Loucy (cell line): ENCODE measurements around the gene NOC3L.

ENCODE experiments used
- H2AFZ ChIP-seq: fragments of 200-600 bp; sonication (generic); 2 replicates; pipeline ENCODE4 v1.6.0; 2016; ENCODE audit warnings: antibody characterized with exemption, mild to moderate bottlenecking, low read length, moderate library complexity
- H3F3A ChIP-seq: fragments of 200-600 bp; 2 replicates; pipeline ENCODE4 v1.6.0; 2016; ENCODE audit warnings: antibody characterized with exemption, low read depth, mild to moderate bottlenecking
- H3K27me3 ChIP-seq: fragments of 200-600 bp; sonication (generic); 2 replicates; pipeline ENCODE4 v1.6.1; 2014; ENCODE audit warnings: low read length, mild to moderate bottlenecking; ENCODE audit not compliant: insufficient read depth, poor library complexity, severe bottlenecking
- H3K36me3 ChIP-seq: fragments of 200-600 bp; sonication (generic); 2 replicates; pipeline ENCODE4 v1.6.1; 2016; ENCODE audit warnings: low read length; ENCODE audit not compliant: insufficient read depth
- H3K4me1 ChIP-seq: fragments of 200-600 bp; sonication (generic); 2 replicates; pipeline ENCODE4 v1.5.1; 2014; ENCODE audit warnings: low read length, mild to moderate bottlenecking; ENCODE audit not compliant: insufficient read depth, poor library complexity, severe bottlenecking
- H3K4me2 ChIP-seq: fragments of 200-600 bp; sonication (generic); 2 replicates; pipeline ENCODE4 v1.6.0; 2014; ENCODE audit warnings: antibody characterized with exemption, low read length, low read depth, mild to moderate bottlenecking; ENCODE audit not compliant: poor library complexity, severe bottlenecking
- H3K4me3 ChIP-seq: fragments of 200-600 bp; sonication (generic); 2 replicates; pipeline ENCODE4 v1.5.1; 2014; ENCODE audit warnings: low read length, mild to moderate bottlenecking, mixed read lengths; ENCODE audit not compliant: poor library complexity, severe bottlenecking
- H3K79me2 ChIP-seq: fragments of 200-600 bp; sonication (generic); 2 replicates; pipeline ENCODE4 v1.6.1; 2014; ENCODE audit warnings: low read length; ENCODE audit not compliant: insufficient read depth
- H3K9ac ChIP-seq: fragments of 200-600 bp; sonication (generic); 2 replicates; pipeline ENCODE4 v1.6.0; 2014; ENCODE audit warnings: mild to moderate bottlenecking, low read depth, low read length, moderate library complexity; ENCODE audit not compliant: poor library complexity, severe bottlenecking
- H3K9me2 ChIP-seq: fragments of 200-600 bp; sonication (generic); replicated peaks from 2 replicates; pipeline ENCODE4 v1.6.1; 2016; ENCODE audit warnings: low read depth, low read length, mixed read lengths
- H3K9me3 ChIP-seq: fragments of 200-600 bp; sonication (generic); 2 replicates; pipeline ENCODE4 v1.6.1; 2014; ENCODE audit warnings: mild to moderate bottlenecking, antibody characterized with exemption, low read length, low read depth; ENCODE audit not compliant: insufficient read depth
- H4K20me1 ChIP-seq: fragments of 200-600 bp; sonication (generic); 2 replicates; pipeline ENCODE4 v1.6.0; 2014; ENCODE audit warnings: antibody characterized with exemption, low read length, mild to moderate bottlenecking; ENCODE audit not compliant: insufficient read depth, poor library complexity, severe bottlenecking
- EZH2phosphoT487 ChIP-seq: fragments of 200-600 bp; IDR thresholded peaks from 2 replicates; pipeline ENCODE4 v1.6.1; 2018; ENCODE audit warnings: antibody characterized with exemption, mild to moderate bottlenecking, moderate library complexity, borderline replicate concordance
- TF ChIP-seq, protein P1 (sequence below): fragments of 200-600 bp; sonication (generic); conservative IDR thresholded peaks from 2 replicates; pipeline ENCODE4 v1.5.1; 2014; ENCODE audit warnings: mild to moderate bottlenecking, antibody characterized with exemption, low read length

NOC3L gene

DNA sequence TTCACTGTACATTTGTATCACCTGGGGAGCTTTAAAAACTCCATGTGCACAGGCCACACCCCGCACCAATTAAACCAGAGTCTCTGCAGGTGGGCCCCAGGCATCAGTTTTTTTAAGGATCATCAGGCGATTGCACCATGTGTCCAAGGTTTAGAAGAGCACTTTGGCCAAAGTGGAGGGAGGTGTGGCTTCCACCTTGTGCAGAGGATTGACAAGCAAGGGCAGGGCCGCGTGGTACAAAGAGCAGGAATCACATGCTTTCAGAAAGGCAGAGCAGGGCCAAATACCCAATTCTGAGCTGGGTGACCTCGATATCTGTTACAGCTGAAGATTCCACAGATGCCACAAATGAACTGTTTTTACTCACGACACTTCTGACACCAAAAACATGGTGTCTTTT lies 52.4 kb downstream of the NOC3L start:
- no peaks in the 10 kb centered on the region for H3K36me3 ChIP-seq
- H4K20me1 ChIP-seq, result no peaks in the 10 kb centered on the region
- no peaks in the 10 kb centered on the region for H3K9me2 ChIP-seq
- H3K9me3 ChIP-seq, result no peaks in the 10 kb centered on the region
- H3K79me2 ChIP-seq, result no peaks in the 10 kb centered on the region
- TF ChIP-seq, protein P1, sequence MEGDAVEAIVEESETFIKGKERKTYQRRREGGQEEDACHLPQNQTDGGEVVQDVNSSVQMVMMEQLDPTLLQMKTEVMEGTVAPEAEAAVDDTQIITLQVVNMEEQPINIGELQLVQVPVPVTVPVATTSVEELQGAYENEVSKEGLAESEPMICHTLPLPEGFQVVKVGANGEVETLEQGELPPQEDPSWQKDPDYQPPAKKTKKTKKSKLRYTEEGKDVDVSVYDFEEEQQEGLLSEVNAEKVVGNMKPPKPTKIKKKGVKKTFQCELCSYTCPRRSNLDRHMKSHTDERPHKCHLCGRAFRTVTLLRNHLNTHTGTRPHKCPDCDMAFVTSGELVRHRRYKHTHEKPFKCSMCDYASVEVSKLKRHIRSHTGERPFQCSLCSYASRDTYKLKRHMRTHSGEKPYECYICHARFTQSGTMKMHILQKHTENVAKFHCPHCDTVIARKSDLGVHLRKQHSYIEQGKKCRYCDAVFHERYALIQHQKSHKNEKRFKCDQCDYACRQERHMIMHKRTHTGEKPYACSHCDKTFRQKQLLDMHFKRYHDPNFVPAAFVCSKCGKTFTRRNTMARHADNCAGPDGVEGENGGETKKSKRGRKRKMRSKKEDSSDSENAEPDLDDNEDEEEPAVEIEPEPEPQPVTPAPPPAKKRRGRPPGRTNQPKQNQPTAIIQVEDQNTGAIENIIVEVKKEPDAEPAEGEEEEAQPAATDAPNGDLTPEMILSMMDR, result no peak
- no peak for TF ChIP-seq EZH2phosphoT487
- no peak overlapping the region for H3K9ac ChIP-seq
- H3K27me3 ChIP-seq, result peaks cover 17% of the 10 kb centered on the region
- peaks cover 5% of the 10 kb centered on the region for H3K4me1 ChIP-seq
- H3F3A ChIP-seq, result no peaks in the 10 kb centered on the region
- no peak overlapping the region for H2AFZ ChIP-seq
- H3K4me3 ChIP-seq, result no peak overlapping the region
- H3K4me2 ChIP-seq, result no peak overlapping the region

DNA sequence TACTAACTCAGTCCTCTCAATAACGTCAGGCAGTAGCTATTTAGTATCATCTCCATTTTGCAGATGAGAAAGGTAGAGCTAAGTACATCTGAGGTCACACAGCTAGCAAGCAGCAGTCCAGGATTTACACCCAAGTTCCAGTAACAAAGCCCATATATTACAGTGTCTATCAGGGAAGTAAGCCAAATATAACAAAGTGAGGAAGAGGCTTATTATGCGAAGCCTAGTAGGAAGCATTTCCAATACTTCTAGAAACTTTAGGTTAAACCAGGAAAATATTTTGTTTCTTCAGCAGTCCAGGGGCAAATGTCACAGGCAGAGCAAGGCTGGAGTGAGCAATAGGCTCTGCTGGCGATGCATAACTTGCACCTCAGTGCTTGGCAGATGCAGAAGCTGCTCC lies 53.9 kb downstream of the NOC3L start:
- H3F3A ChIP-seq, result no peaks in the 10 kb centered on the region
- no peaks in the 10 kb centered on the region for H3K79me2 ChIP-seq
- no peaks in the 10 kb centered on the region for H4K20me1 ChIP-seq
- no peaks in the 10 kb centered on the region for H3K9me3 ChIP-seq
- no peaks in the 10 kb centered on the region for H3K36me3 ChIP-seq
- no peak overlapping the region for H3K4me2 ChIP-seq
- H2AFZ ChIP-seq, result no peak overlapping the region
- H3K27me3 ChIP-seq, result peaks cover 32% of the 10 kb centered on the region
- H3K4me3 ChIP-seq, result no peak overlapping the region
- H3K4me1 ChIP-seq, result peaks cover 5% of the 10 kb centered on the region
- TF ChIP-seq, protein P1, result no peak
- TF ChIP-seq EZH2phosphoT487, result no peak
- no peak overlapping the region for H3K9ac ChIP-seq
- no peaks in the 10 kb centered on the region for H3K9me2 ChIP-seq

DNA sequence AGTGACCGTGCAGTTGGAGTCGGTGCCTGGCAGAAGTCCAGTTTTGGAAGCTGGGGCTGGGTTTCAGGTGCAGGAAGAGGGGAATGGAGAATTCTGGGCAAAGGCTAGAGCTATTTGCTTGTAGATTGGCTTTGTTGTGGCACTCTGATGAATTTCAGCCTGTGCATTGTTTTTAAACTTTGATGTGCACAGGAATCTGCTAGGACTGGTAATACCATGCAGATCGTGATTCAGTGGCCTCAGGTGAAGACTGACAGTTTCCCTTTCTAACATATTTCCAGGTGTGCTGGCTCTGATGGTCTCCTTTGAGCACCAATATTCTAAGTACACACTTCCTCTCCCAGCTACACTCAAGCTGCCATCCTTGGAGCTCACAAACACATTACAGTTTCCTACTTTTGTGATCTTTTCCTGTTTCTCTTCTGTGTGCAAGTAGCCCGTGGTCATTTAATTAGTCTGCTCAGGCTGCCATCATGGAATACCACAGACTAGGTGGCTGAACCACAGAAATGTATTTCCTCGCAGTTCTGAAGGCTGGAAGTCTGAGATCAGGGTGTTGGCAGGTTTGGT lies 55.6 kb downstream of the NOC3L start:
- Histone ChIP-seq H3F3A (no peaks in the 10 kb centered on the region), H3K4me3 (no peak overlapping the region), H3K9me2 (no peaks in the 10 kb centered on the region), H3K27me3 (peaks cover 49% of the 10 kb centered on the region), H3K9me3 (no peaks in the 10 kb centered on the region), H3K79me2 (no peaks in the 10 kb centered on the region), H3K4me1 (peaks cover 5% of the 10 kb centered on the region), H3K9ac (no peak overlapping the region), H4K20me1 (no peaks in the 10 kb centered on the region), H2AFZ (no peak overlapping the region), H3K36me3 (no peaks in the 10 kb centered on the region), H3K4me2 (no peak overlapping the region)
- no peak for TF ChIP-seq EZH2phosphoT487
- TF ChIP-seq, protein P1, result no peak
